Suppressor macrophage treated with lipopolysaccharide for 1 hour (primary cell): ENCODE results near the gene IHH.

Source experiments
- DNase-seq, 3 donors: peaks; one replicate each; pipeline ENCODE4 v3.0.0-alpha.2; 2020 to 2022

The IHH gene

GRCh38 chr2:219018286-219018685, 42.4 kb downstream of the IHH start:
- DNase-seq = no peak

GRCh38 chr2:219017201-219017931, 43.4 kb downstream of the IHH start:
- DNase-seq = no peak

GRCh38 chr2:219016721-219017120, 44.0 kb downstream of the IHH start:
- no peak for DNase-seq

GRCh38 chr2:219010873-219011272, 49.8 kb downstream of the IHH start:
- DNase-seq = no peak

GRCh38 chr2:219010162-219010756, 50.5 kb downstream of the IHH start:
- DNase-seq = no peak

- DNase-seq = no peak
Observed at GRCh38 chr2:219009294-219009693, 51.4 kb downstream of the IHH start.
